H1 (cell line): ENCODE results near the gene TMEM212.

Experiments used
- ATF2 ChIP-seq: IDR thresholded peaks from 2 replicates; pipeline ENCODE4 v1.6.1; 2012; ENCODE audit warnings: low read length, inconsistent platforms
- MAFK ChIP-seq: IDR thresholded peaks from 2 replicates; pipeline ENCODE4 v1.6.1; 2012; ENCODE audit warnings: low read depth, mild to moderate bottlenecking, improper control_type of control experiment, low read length
- POLR2A ChIP-seq, 2 experiments: IDR thresholded peaks; 1 replicate in 1 of 2; 2 replicates in 1 of 2; pipeline ENCODE4 v1.6.1; 2011; ENCODE audit warnings: low read depth in 2 of 2, low read length in 2 of 2, mild to moderate bottlenecking in 2 of 2; ENCODE audit errors: control extremely low read depth in 1 of 2
- POLR2AphosphoS5 ChIP-seq: IDR thresholded peaks from 2 replicates; pipeline ENCODE4 v1.6.1; 2011; ENCODE audit warnings: low read depth, low read length
- RAD21 ChIP-seq, 2 experiments: IDR thresholded peaks in 1 of 2; conservative IDR thresholded peaks in 1 of 2; 2 replicates each; pipeline ENCODE4 v1.6.1; 2011; ENCODE audit warnings: low read depth in 2 of 2, low read length in 2 of 2, improper control_type of control experiment in 1 of 2, inconsistent platforms in 1 of 2, mild to moderate bottlenecking in 1 of 2, moderate library complexity in 1 of 2
- RXRA ChIP-seq: IDR thresholded peaks from 2 replicates; pipeline ENCODE4 v1.6.1; 2011; ENCODE audit warnings: low read depth, mild to moderate bottlenecking, low read length, moderate library complexity; ENCODE audit not compliant: insufficient read depth
- ZNF274 ChIP-seq: IDR thresholded peaks from 2 replicates; pipeline ENCODE4 v1.7.0; 2012; ENCODE audit warnings: low read length, borderline replicate concordance; ENCODE audit errors: extremely low read depth
- TF ChIP-seq, protein P1 (sequence below), 3 experiments: IDR thresholded peaks; 1 replicate in 2 of 3; 2 replicates in 1 of 3; pipeline versions ENCODE4 v1.5.1 to v1.6.1; 2011; ENCODE audit warnings: low read length in 3 of 3, mild to moderate bottlenecking in 3 of 3, inconsistent platforms in 2 of 3, low read depth in 1 of 3, moderate library complexity in 1 of 3; ENCODE audit not compliant: insufficient read depth in 1 of 3; ENCODE audit errors: control extremely low read depth in 1 of 3

GRCh38 chr3:171871392-171872274 is 28.5 kb downstream of the TMEM212 start:
- TF ChIP-seq POLR2AphosphoS5 (no peak), POLR2A (IDR thresholded peaks at IDR 0.05; ENCODE audit: control extremely low read depth in 1 of 2, low read depth in 2 of 2, low read length in 2 of 2) (no peak), ZNF274 (no peak), RXRA (no peak), RAD21 (IDR thresholded peaks at IDR 0.05 in 1 of 2, conservative IDR thresholded peaks at IDR 0.05 in 1 of 2; ENCODE audit: low read depth in 2 of 2, low read length in 2 of 2) (no peak), MAFK (no peak), ATF2 (no peak)
- TF ChIP-seq, protein P1, sequence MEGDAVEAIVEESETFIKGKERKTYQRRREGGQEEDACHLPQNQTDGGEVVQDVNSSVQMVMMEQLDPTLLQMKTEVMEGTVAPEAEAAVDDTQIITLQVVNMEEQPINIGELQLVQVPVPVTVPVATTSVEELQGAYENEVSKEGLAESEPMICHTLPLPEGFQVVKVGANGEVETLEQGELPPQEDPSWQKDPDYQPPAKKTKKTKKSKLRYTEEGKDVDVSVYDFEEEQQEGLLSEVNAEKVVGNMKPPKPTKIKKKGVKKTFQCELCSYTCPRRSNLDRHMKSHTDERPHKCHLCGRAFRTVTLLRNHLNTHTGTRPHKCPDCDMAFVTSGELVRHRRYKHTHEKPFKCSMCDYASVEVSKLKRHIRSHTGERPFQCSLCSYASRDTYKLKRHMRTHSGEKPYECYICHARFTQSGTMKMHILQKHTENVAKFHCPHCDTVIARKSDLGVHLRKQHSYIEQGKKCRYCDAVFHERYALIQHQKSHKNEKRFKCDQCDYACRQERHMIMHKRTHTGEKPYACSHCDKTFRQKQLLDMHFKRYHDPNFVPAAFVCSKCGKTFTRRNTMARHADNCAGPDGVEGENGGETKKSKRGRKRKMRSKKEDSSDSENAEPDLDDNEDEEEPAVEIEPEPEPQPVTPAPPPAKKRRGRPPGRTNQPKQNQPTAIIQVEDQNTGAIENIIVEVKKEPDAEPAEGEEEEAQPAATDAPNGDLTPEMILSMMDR (IDR thresholded peaks at IDR 0.05; ENCODE audit: control extremely low read depth in 1 of 3, insufficient read depth in 1 of 3, low read depth in 1 of 3, low read length in 3 of 3): no peak
